Activated T-cell treated with anti-CD3 and anti-CD28 coated beads, Interleukin-2, amount 50 U/mL, for 48 hours (primary cell): Measurements from ENCODE around the gene LUZP2.

Source experiments
- DNase-seq, 2 experiments: peaks; one replicate each; pipeline ENCODE4 v3.0.0-alpha.2; 2020

Gene LUZP2

GRCh38 chr11:24572376-24572775 lies 75.5 kb downstream of the LUZP2 start:
- DNase-seq: no peak

DNA sequence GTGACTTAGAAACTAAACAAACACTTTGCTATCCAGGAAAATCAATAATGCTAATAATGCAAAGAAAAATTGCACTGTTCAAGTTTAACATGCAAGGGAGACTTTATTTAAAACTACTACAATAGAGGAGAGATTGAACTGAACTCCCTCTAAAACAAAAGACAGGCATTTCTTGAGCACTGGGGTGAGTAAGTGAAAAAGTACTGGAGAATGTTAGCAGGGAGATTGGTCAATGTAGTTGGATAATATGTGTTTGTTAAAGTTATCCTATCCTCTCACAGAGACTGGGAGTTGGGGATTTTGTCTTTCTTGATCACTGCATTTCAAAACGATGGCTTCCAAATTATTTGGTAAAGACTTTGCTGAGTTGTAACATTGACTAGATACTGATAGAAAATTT lies 77.6 kb downstream of the LUZP2 start:
- DNase-seq: no peak

DNA sequence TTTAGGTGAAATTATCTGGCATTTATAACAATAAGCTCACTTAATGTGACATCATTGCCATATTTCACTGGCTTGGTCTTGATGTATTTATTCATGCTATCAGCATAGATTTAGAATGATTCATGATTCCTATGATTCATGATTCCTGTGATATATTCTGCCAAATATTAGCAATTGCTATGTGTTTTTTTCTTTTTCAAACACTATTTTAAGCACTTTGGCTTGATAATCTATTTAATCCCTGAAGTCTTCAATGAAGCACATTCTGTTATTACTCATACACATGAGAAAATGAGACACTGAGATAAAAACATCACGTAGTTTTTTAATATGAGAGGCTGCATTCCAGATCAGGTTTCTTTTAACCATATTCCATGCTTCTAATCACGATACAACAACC lies 78.5 kb downstream of the LUZP2 start:
- no peak for DNase-seq

DNA sequence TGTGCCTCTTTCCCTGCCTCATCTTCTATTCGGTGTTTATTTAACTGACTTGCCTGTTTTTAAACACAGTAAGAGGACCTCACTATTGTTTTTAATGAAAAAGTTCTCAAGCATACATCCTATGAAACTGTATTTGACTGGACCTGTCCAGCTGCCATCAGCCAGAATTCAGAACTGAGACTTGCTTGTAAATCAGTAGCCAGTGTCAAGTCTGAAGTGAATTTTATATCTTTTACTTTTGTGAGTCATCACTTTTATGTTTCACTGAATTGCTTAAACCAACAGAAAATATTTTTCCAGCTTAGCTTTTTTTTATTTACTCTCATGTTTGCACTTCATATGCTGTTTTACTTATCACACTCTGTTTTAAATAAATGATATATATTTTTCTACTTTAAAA lies 88.3 kb downstream of the LUZP2 start:
- no peak for DNase-seq

DNA sequence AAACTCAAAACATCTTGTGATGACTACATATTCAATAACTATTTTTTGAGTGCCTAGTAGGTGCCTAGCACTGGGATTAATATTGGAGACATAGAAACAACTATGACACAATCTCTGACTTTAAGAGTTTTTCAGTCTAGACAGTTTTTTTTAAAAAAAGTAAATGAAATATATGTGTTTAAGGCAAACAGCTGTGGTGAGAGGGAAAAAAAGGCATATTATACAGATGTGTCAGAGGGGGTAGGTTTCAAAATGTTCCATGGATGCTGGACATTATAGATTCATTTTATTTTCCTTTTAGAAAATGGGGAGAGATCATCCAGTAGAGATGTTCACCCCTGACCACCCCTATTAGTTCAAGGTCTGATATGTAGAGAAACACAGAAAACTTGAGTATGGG lies 90.8 kb downstream of the LUZP2 start:
- no peak for DNase-seq

GRCh38 chr11:24588081-24588480 lies 91.2 kb downstream of the LUZP2 start:
- DNase-seq: no peak

DNA sequence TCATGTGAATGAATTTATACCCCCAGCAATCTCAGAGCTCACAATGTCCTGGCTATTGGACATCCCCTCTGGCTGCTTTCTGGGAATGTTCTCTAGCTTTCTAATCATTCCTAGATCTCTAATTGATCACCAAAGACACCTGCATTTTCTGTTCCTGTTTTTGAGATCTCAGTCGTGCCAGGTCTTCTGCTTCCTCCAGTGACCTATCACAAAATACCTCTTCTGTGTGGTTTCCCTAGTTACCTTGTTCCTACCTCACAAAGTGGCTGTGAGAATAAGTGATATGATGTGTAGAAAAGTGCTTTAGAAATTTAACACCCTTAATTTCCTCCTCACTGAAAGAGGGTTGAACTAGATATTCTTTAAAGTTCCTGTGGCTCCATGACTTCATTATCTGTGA lies 92.2 kb downstream of the LUZP2 start:
- DNase-seq: no peak

DNA sequence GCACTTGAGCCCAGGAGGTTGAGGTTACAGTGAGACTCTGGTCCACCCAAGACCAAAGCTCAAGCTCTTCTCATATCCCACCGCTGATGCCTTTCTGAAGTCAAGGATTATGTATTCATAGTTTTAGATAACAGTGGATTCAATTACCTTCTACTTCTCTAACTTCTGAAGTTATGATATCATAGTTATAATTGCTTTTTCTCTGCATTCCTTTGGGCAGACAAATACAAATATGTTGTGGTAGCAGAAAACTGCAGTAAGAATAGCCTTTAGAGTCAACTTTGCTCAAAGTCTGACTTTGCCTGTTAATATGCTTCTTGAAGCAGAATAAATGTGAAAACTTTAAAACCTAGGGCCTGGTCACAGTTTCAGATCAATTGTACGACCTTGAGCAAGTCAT lies 94.4 kb downstream of the LUZP2 start:
- no peak for DNase-seq

- no peak for DNase-seq
Observed at GRCh38 chr11:24592360-24592759, 95.5 kb downstream of the LUZP2 start.

- DNase-seq: no peak
Observed at GRCh38 chr11:24593332-24593731, 96.5 kb downstream of the LUZP2 start.

DNA sequence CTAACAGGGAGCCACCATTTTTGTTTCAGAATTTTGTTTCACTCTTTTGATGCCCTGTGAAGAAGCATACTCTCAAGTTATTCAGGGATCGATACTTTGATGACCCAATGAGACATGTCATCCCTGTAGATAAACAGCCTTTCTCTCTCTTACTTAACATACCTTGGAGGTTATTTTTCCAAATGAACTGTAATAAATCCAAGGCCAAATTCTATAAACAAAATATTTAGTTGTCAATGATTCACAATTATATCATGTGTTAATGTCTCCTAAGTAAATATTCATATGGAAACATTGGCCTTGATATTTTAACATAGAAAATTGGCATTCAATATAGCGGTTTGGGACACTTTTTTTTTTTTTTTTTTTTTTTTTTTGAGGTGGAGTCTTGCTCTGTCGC lies 97.5 kb downstream of the LUZP2 start:
- no peak for DNase-seq

- no peak for DNase-seq
Observed at GRCh38 chr11:24598641-24599040, 101.8 kb downstream of the LUZP2 start.

DNA sequence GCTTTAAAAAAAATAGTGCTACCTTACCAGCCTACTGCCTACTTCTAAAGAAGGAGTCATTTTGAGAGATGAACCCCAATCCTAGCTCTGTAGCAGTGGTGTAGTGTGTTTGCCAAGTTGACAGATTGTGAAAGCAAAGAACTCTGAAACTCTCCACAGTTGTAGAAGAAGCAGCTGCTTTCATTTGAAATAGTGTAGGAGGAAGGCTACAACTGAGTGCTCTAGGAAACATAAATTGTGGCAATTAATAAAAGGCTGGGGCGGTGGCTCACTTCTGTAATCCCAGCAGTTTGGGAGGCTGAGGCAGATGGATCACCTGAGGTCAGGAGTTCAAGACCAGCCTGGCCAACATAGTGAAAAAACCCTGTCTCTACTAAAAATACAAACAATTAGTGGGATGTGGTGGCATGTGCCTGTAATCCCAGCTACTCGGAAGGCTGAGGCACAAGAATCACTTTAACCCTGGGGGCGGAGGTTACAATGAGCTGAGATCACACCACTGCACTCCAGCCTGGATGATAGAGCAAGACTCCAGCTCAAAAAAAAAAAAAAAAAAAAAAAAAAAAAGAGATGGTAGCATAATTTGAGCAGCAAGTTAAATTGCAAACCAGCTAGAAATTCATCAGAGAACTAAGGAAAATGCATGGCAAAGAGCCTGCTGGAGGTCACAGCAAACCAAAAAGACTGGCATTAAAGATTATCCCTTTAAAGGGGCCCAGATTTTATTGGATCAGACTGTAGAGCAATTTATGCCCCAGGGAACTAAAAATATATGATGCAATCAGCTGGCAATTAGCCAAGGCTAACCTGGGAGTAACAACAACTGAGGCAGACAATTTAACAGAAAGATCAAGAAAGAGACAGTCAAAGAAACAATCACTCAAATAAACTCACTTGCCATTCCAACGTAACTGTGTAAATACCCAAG lies 112.6 kb downstream of the LUZP2 start:
- no peak for DNase-seq

DNA sequence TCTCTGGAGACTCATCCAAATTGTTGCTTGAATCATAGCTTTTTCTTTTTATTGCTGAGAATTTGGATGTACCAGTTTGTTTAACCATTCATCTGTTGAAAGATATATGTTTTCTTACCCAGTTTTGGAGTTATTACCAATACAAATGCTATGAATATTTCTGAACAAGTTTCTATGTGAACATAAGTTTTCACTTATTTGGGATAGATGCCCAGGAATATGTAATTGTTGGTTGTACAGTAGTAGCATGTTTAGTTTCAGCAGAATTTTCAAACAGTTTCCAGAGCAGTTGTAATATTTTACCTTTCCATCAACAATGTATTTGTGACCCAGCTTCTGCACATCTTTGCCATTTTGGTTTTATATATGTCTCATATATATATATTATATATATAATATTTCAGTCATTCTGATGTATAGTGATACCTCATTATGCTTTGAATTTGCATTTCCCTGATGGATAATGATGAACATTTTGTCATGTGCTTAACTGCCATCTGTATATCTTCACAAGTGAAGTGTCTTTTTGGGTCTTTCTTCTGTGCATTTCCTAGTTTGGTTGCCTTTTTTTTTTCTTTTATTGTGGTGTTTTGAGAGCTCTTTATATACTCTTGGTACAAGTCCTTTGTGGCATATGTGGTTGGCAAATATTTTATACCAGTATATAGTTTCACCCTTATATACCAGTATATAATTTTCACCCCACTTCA lies 118.8 kb downstream of the LUZP2 start:
- no peak for DNase-seq

DNA sequence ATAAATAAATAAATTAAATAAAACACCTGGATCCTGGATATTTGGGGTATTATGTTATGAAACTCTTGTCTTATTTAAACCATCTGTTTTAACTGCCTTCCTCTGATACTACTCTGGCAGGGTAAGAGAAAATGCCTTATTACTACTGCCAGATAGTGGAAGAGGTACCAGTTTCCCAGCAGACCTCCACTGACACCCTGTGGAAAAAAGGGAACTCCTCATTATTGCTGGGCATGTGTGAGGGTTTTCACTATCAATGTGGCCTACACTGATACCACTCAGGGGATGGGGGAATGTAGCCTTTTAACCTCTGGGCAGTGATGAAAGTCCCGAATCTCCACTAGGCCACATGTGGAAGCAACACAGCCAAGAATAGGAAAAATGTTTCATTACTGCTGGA lies 121.0 kb downstream of the LUZP2 start:
- no peak for DNase-seq

DNA sequence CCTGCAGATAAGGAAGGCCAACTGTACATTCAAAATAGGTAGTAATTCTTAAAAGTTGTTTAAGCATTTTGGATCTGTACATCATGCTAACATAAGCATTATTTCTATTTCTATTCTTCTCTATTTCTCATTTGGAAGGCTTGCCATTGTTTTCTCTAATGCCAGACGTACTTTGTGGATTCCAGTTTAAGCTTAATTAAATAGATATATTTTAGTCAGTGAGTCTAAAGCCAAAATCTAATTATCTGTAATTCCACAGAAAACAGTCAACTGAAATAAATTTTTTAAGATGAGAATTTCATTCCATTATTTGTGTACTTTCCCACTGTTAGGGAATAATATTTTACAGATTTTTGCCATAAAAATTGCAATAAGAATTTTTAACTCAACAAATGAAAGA lies 123.0 kb downstream of the LUZP2 start:
- DNase-seq: no peak

- DNase-seq: no peak
Observed at GRCh38 chr11:24622262-24622661, 125.4 kb downstream of the LUZP2 start.

GRCh38 chr11:24623121-24623520 lies 126.3 kb downstream of the LUZP2 start:
- DNase-seq: no peak

DNA sequence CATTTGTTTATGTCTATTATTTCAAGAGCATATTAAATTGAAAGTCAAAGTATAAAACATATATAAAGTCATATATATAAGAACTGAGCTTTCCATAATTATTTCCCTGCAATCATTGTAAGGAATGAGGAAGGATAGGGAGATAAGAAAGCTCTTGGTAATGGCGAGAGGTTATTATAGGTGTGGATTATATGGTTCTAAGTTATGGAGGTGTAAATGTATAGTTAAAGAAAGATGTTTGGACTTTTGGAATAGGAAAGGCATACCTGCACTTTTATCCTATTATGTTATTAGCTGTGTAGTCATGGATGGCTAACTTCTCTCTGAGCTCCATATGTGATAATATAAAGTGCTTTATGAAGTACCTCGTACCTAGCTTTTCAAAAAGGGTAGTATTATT lies 127.6 kb downstream of the LUZP2 start:
- no peak for DNase-seq

GRCh38 chr11:24625975-24626374 lies 129.1 kb downstream of the LUZP2 start:
- DNase-seq: no peak

- no peak for DNase-seq
Observed at GRCh38 chr11:24628224-24628776, 131.4 kb downstream of the LUZP2 start.

DNA sequence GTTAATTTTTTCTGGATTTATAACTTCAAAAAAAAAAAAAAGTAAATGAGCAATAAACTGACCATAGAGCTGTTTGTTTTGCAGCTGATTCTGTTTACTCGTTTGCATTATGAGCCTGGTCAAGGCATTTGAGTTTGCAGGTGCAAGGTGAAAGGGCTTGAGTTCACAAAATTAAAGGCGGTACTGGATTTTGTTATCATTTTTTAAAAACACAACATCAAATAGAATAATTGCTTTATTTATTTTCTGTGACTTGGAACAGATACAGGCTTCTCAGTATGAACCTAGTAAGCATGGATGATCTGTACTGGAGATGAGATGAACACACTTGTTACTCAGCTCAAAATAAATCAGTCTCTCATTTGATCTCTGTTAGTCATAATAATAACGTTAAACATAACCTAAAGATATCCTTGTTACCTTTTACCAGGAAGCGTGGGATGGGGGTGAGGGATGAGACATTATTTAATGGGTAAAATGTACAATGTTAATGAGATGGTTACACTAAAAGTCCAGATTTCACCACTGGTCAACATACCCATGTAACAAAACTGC lies 137.8 kb downstream of the LUZP2 start:
- no peak for DNase-seq

- no peak for DNase-seq
Observed at GRCh38 chr11:24635588-24636290, 138.9 kb downstream of the LUZP2 start.
